Activated CD4-positive, alpha-beta T cell treated with anti-CD3 and anti-CD28 coated beads for 4 hours (primary cell): ENCODE measurements around the gene EHD4.
A peak's percentile ranks its signal among the peaks of the same experiment; 100 is the strongest.

ENCODE experiments used
- DNase-seq, 2 donors: peaks; one replicate each; pipeline ENCODE4 v3.0.0-alpha.2; 2020

The EHD4 gene

GRCh38 chr15:41892621-41893421 is 79.5 kb downstream of the EHD4 start:
- DNase-seq, result peak in 1 of 2 donors; percentile 21

DNA sequence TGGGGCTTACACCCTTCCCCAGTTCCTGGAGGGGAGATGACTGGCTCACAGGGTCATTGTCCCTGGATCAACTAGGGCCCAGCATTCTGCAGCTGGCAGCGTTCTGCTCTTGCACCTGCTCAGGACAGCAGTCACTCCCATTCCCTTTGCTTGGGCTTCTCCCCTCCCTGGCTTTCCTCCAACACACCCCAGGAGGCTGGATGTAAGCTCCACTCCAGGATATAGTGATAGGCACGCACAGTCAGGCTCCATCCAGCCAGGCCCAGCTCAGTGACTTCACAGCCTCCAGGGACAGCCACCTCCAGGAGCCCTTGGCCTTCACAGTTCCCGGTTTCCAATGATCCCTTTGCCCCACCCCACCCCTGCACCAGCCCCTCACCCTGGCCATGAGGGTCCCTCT is 80.4 kb downstream of the EHD4 start:
- DNase-seq, result no peak

- no peak for DNase-seq
Observed at GRCh38 chr15:41891226-41891625, 81.1 kb downstream of the EHD4 start.

DNA sequence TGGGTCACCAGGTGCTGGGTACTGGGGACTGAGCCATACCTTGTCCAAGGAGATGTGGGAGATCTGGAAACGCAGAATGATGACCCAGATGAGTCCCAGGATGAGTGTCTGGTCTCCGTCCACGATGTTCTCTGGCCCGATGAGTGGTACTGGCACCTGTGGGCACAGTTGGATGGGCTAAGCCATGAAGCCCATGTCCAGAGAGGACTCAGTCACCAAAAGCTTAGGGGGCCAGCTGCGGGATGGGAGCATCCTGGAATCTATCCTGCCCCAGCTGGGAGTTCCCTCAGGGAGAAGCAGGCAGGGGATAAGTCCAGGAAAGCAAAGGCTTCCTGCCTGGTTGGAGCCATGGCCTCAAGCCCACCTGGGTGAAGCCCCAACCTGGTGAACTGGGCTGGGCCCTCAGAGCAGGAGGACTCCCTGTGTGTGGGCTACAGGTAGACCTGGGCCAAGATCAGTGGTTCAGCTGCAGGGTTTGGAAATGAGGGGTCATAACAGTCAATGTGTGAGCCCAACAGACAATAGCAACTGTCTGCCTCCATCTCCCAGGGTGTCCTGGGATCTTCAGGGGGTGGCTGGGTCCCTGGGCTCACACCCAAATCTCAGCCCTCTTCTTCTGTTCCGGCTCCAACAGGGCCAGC is 82.2 kb downstream of the EHD4 start:
- no peak for DNase-seq

DNA sequence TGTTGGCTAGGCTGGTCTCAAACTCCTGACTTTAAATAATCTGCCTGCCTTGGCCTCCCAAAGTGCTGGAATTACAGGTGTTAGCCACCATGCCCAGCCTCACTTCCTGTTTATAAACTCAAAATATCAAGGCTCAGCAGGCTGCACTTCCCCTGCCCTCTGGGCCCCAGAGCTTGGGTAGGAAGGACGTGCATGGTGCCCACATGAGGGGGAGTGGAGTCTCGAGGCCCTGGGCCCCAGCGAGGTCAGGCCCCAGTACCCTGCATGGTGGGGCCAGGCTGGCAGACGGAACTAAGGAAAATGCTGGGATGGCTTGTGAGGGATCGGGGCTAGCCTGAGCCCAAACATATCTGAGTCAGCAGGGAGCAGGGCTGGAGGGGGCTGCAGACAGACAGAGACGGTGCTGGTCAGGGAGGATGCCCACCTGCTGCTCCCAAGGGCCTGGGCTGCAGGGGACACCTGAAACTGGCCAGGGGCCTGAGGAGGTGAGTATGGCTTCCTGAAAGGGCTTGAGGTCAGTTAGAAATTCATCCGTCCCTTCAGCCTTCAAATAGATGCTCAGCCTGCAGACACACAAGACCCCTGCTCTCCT is 83.6 kb downstream of the EHD4 start:
- no peak for DNase-seq

- DNase-seq, result no peak
Observed at GRCh38 chr15:41887893-41888292, 84.5 kb downstream of the EHD4 start.

- DNase-seq, result no peak
Observed at GRCh38 chr15:41887161-41887560, 85.2 kb downstream of the EHD4 start.

DNA sequence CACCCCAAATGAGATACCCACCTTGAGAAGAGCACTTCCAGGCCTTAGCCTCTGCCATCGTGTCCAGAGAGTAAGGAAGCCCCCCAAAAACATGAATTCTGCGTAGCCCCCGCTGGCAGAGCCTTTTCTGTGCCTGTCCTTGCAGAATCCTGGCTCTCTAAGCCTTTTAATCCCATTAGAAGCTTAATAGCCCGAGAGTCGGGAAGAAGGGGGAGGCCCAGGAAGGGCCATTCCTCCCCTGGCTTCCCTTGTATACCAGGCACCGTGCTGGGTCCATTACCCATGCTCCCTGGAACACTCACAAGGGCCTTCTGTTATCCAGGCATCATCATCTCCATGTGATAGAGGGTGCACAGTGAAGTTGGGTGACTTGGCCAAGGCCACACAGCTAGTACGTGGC is 85.6 kb downstream of the EHD4 start:
- DNase-seq, result no peak

- DNase-seq, result no peak
Observed at GRCh38 chr15:41885841-41886240, 86.5 kb downstream of the EHD4 start.

GRCh38 chr15:41885321-41885720 is 87.0 kb downstream of the EHD4 start:
- no peak for DNase-seq

DNA sequence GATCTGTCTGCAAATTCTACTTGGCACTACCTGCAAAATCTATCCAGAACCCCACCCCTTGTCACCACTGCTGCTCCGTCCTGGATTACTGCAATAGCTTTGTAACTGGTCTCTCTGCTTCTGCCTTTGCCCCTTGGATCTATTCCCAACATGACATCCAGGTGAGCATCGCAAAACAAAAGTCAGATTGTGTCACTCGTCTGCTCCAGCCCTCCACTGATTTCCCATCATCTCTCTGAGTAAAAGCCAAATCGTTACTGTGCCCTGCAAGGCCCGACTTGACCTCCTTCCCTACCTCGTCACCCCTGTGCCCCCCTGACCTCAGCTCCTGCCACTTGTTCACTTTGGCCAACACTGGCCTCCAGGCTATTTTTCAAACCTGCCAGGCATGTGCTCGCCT is 87.9 kb downstream of the EHD4 start:
- DNase-seq, result no peak

GRCh38 chr15:41883484-41883825 is 88.9 kb downstream of the EHD4 start:
- DNase-seq, result no peak

- no peak for DNase-seq
Observed at GRCh38 chr15:41882689-41883483, 89.5 kb downstream of the EHD4 start.

DNA sequence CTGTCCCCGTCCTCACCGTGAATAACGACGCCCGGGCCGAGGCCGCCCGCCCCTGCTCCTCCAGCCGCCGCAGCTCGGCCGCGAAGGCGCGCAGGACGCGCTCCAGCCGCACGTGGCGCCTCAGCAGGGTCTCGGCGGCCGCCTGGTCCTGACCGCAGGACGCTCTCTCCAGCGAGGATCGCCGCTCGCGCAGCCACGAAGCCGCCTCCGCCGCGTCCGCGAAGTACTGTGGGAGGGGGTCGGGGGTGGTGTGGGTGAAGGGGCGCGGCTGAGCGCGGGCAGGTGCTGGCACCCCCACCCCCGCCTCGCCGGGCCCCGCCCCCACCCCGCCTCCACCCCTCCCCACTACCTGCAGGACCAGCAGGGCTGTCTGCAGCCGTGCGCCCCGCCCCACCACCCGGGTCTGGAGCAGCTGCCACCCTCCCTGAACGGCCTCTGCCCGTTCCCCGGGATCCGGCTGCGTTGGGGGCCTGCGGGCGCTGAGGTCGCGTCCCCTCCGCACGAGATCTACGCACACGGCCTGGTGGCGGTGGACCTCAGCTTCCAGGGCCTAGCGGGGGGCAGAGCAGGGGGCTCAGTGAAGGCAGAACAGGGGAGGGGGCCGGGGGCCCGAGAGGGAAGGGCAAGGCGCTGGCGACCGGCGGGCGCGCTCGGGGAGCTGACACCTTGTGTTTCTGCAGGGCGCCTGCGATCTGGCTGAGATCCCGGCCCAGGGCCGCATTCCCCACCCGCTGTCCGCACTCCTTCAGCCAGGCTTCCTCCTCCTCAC is 90.3 kb downstream of the EHD4 start:
- DNase-seq, result peak in 1 of 2 donors; percentile 19

- DNase-seq, result no peak
Observed at GRCh38 chr15:41881550-41881919, 90.8 kb downstream of the EHD4 start.

DNA sequence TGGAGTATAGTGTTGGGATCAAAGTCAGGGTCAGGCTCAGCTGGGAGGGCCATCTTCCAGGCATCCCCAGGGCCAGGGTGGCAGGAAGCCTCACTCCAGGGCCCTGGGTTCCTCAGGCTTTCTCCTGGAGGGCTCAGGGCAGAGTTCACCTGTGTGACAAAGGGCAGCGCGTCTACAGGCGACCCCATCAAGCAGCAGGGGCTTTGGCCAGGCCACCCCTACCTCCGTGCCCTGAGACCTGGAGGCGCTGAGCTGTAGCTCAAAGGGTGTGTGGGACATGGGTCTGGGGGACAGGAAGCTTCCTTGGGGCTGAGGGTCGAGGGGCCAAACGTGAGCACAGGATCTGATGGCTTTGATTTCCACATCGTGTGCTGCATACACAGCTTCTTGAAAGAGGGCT is 91.3 kb downstream of the EHD4 start:
- no peak for DNase-seq

DNA sequence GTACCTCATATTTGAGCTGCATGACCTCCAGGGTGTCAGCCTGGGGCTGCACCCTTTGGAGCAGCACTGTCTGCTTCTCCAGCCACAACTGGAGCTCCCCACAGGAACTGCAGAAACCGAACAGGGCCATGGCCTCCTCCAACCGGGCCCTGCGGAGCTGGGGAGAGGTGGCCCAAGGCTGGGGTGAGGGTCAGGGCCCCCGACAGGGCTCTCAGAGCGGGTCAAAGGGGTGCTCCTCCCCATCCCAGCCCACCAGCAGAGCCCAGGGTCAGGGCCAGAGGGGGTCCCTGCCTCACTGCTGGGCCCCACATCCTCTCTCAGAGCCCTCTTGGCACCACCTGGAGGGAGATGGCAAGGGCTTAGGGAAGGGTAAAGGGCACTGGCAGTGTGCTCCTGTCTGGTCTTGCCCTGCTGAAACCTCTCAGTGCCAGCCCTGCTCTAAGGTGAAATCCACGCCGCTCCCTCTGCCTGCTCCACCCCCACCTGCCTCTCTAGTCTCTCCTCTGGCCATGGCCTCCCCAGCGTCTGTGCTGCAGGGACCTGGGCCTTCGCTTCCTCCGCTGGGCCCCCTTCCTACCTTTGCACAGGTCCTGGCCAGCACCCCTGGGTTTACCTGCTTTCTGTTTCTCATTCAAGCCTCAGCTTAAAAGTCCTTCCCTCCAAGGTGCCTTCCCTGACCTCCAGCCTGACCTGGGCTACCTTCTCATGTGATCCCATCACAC is 92.0 kb downstream of the EHD4 start:
- no peak for DNase-seq

DNA sequence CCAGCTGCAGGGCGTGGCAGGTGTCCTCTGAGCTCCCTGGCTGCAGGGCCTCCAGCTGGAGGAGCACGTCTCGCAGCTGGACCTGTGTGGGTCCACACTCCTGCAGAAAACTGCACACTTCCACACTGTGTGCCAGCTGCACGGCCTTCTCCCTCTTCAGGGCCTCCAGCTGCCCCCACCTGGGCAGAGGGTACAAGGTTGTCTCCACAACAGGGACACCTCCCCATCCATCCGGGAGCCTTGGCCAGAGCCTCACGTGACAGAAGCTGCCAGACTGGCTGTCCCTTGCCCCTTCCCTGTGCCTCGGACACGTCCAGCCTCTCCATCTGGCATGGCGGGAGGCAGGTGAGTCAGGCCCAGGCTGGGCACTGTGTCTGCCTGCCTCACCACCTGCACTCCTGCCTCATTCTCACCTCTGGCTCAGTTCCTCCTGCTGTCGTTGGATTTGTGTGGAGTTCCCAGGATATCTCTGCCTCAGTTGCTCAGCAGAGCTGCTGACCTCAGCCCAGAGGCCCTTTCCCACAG is 93.0 kb downstream of the EHD4 start:
- DNase-seq, result no peak

DNA sequence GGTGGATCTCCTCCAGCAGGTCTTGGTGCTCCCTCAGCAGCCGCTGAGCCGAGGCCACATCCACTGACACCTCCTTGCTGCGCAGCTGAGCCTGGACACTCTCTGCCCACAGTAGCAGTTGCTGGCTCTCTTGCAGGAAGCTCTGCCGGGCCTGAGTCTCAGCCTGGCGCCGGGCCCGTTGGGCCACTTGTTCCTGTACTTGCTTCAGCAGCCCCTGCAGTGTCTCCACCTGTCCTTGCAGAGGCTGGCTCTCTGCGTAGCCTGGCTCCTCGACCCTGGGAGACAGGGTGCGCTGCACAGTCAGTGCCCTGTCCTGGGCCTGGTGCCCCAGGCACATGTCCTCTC is 94.0 kb downstream of the EHD4 start:
- DNase-seq, result no peak

- no peak for DNase-seq
Observed at GRCh38 chr15:41877631-41878354, 94.6 kb downstream of the EHD4 start.

DNA sequence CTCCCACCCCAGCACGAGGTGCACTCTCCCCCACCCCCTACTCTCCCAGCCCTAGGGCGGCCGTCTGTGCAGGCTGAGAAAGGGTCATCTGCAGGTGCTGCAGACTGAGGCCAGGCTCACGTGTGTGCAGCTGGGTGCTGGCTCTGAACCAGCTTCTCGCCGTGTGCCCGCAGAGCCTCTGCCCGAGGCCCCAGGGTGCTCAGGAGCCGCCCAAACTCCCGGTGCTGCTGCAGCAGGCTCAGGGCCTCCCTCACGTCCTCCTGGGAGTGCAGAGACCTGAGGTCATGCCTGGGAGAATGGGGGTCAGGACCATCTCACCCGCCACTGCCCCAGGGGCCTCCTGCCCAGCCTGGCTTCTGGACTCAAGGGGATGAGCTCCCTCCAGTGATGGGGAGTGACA is 95.7 kb downstream of the EHD4 start:
- DNase-seq, result no peak
